K562 (cell line): ENCODE measurements around the gene RFC2. TPM values are rescaled to one million over a fixed set of nuclear protein-coding genes. Genes with fewer than 3 reads are reported as not detected.

Experiments used
- ATAC-seq: fragments of 200-7000 bp; cut with Tn5 transposase; 3 replicates; pipeline ENCODE4 v1.9.1; 2020; ENCODE audit warnings: moderate library complexity
- BruUV-seq: library from RNA; stranded (reverse); fragments of 400-500 nt; replicated peaks from 2 replicates; lab custom pipeline; 2021; lab: Mats Ljungman, UMichigan
- CTCF ChIA-PET: fragments of 300-600 bp; formaldehyde crosslinking; extraction: SDS; loops from one replicate; lab custom pipeline; 2021; ENCODE audit warnings: low intra/inter-chr PET ratio; lab: Yijun Ruan, JAX
- POLR2A ChIA-PET: fragments of 300-600, 350-650 bp; sonication (Branson Sonifier 250); formaldehyde crosslinking; extraction: SDS; loops from one replicate; lab custom pipeline; 2021; ENCODE audit warnings: antibody characterized with exemption, inconsistent platforms; lab: Yijun Ruan, JAX
- DNase-seq, 4 experiments: peaks; one replicate each; pipeline versions ENCODE4 v3.0.0 to v3.0.0-alpha.2; 2011 to 2018; ENCODE audit warnings: low spot score in 3 of 4, mixed read lengths in 3 of 4; ENCODE audit errors: extremely low read depth in 1 of 4
- FAIRE-seq: peaks from 2 replicates; lab custom pipeline; 2011; peaks lifted over from hg19 to GRCh38; lab: Jason Lieb, UNC
- H2AFZ ChIP-seq: 2 replicates; pipeline ENCODE4 v1.6.0; 2011; ENCODE audit warnings: low read depth, low read length, control low read depth, inconsistent platforms
- H3K27ac ChIP-seq: fragments of 200-600 bp; 3 replicates; pipeline ENCODE4 v1.8.0; 2011; ENCODE audit warnings: low read depth, mild to moderate bottlenecking, control low read depth, inconsistent platforms, low read length, moderate library complexity, mixed read lengths; ENCODE audit errors: extremely low read depth
- H3K27me3 ChIP-seq, 2 experiments: fragments of 300-600 bp in 1 of 2; 2 replicates in 1 of 2; 3 replicates in 1 of 2; pipeline versions ENCODE4 v1.6.0 to v1.8.0; 2011; ENCODE audit warnings: inconsistent platforms in 2 of 2, low read length in 2 of 2, mild to moderate bottlenecking in 1 of 2, mixed read lengths in 1 of 2, moderate library complexity in 1 of 2; ENCODE audit not compliant: control insufficient read depth in 2 of 2, insufficient read depth in 2 of 2
- H3K36me3 ChIP-seq: fragments of 300-600 bp; 3 replicates; pipeline ENCODE4 v1.8.0; 2011; ENCODE audit warnings: mild to moderate bottlenecking, low read length, inconsistent platforms; ENCODE audit not compliant: control insufficient read depth, insufficient read depth
- H3K4me1 ChIP-seq, 2 experiments: fragments of 200-600 bp in 1 of 2; replicated peaks in 1 of 2; 2 replicates in 1 of 2; 3 replicates in 1 of 2; pipeline versions ENCODE4 v1.5.1 to v1.8.0; 2011; ENCODE audit warnings: inconsistent platforms in 2 of 2, low read length in 2 of 2, mild to moderate bottlenecking in 1 of 2, mixed read lengths in 1 of 2, moderate library complexity in 1 of 2; ENCODE audit not compliant: control insufficient read depth in 2 of 2, insufficient read depth in 2 of 2
- H3K4me2 ChIP-seq: 2 replicates; pipeline ENCODE4 v1.6.1; 2011; ENCODE audit warnings: low read length, control low read depth, inconsistent platforms, mixed read lengths; ENCODE audit not compliant: insufficient read depth
- H3K4me3 ChIP-seq: fragments of 200-600 bp; sonication (generic), shearing (Covaris generic); 2 replicates; pipeline ENCODE4 v1.5.1; 2016; ENCODE audit warnings: control low read depth, inconsistent platforms
- H3K79me2 ChIP-seq: fragments of 200-600 bp; 3 replicates; pipeline ENCODE4 v1.8.0; 2011; ENCODE audit warnings: low read length, inconsistent platforms; ENCODE audit not compliant: control insufficient read depth, insufficient read depth
- H3K9ac ChIP-seq, 2 experiments: 2 replicates each; pipeline versions ENCODE4 v1.6.0 to v1.6.1; 2011; ENCODE audit warnings: low read depth in 2 of 2, low read length in 2 of 2, control low read depth in 1 of 2, inconsistent platforms in 1 of 2, mild to moderate bottlenecking in 1 of 2, mixed read lengths in 1 of 2; ENCODE audit not compliant: insufficient read depth in 1 of 2
- H3K9me1 ChIP-seq: one replicate; pipeline ENCODE4 v1.6.0; 2011; ENCODE audit warnings: inconsistent platforms, mild to moderate bottlenecking, low read length, moderate library complexity; ENCODE audit not compliant: control insufficient read depth, insufficient read depth
- H3K9me3 ChIP-seq: replicated peaks from 2 replicates; pipeline ENCODE4 v1.5.1; 2011; ENCODE audit warnings: low read depth, low read length, inconsistent platforms; ENCODE audit not compliant: control insufficient read depth, insufficient read depth
- H4K20me1 ChIP-seq: replicated peaks from 2 replicates; pipeline ENCODE4 v1.6.1; 2011; ENCODE audit warnings: low read length, inconsistent platforms, mixed read lengths; ENCODE audit not compliant: control insufficient read depth, insufficient read depth
- DPF2 ChIP-seq: fragments of 450-650 bp; IDR thresholded peaks from 2 replicates; pipeline ENCODE4 v1.6.1; 2016
- EGR1 ChIP-seq: fragments of 450-650 bp; conservative IDR thresholded peaks from 2 replicates; pipeline ENCODE4 v1.6.1; 2017; ENCODE audit warnings: mild to moderate bottlenecking
- EHMT2 ChIP-seq: fragments of 450-650 bp; IDR thresholded peaks from 2 replicates; pipeline ENCODE4 v1.6.1; 2018; ENCODE audit warnings: antibody characterized with exemption
- FOXJ2 ChIP-seq: fragments of 200-800 bp; sonication (Bioruptor generic); IDR thresholded peaks from 2 replicates; pipeline ENCODE4 v1.6.1; 2016; ENCODE audit warnings: missing genetic modification characterization, missing compliant biosample characterization
- JUN ChIP-seq, 2 experiments: sonication (generic) in 1 of 2; formaldehyde crosslinking in 1 of 2; IDR thresholded peaks; 2 replicates each; pipeline versions ENCODE4 v1.6.1 to v1.8.0; 2012 to 2022; ENCODE audit warnings: borderline replicate concordance in 2 of 2, mild to moderate bottlenecking in 2 of 2, improper control_type of control experiment in 1 of 2, low read depth in 1 of 2, low read length in 1 of 2, missing genetic modification reagents in 1 of 2
- KAT8 ChIP-seq: fragments of 450-650 bp; IDR thresholded peaks from 2 replicates; pipeline ENCODE4 v1.6.1; 2016; ENCODE audit warnings: low read depth, mild to moderate bottlenecking
- MAFK ChIP-seq: IDR thresholded peaks from 2 replicates; pipeline ENCODE4 v1.6.1; 2011; ENCODE audit warnings: low read length, improper control_type of control experiment
- NCOA6 ChIP-seq: fragments of 450-650 bp; IDR thresholded peaks from 2 replicates; pipeline ENCODE4 v1.6.1; 2017; ENCODE audit warnings: mild to moderate bottlenecking
- OTX1 ChIP-seq: fragments of 450-650 bp; formaldehyde crosslinking; IDR thresholded peaks from 2 replicates; pipeline ENCODE4 v1.4.0; 2022; ENCODE audit warnings: mild to moderate bottlenecking
- TAL1 ChIP-seq: fragments of 450-650 bp; IDR thresholded peaks from 2 replicates; pipeline ENCODE4 v1.6.1; 2016; ENCODE audit warnings: mild to moderate bottlenecking
- TRIM28 ChIP-seq: fragments of 450-650 bp; IDR thresholded peaks from 2 replicates; pipeline ENCODE4 v1.6.1; 2017
- ZNF143 ChIP-seq: sonication (generic); formaldehyde crosslinking; IDR thresholded peaks from 2 replicates; pipeline ENCODE4 v1.9.0; 2022; ENCODE audit warnings: mild to moderate bottlenecking, missing genetic modification reagents
- ZNF263 ChIP-seq: sonication (generic); formaldehyde crosslinking; IDR thresholded peaks from 2 replicates; pipeline ENCODE4 v1.8.0; 2022; ENCODE audit warnings: mild to moderate bottlenecking, missing genetic modification reagents, borderline replicate concordance
- ZNF780A ChIP-seq: fragments of 250-450 bp; sonication (Bioruptor Pico); IDR thresholded peaks from 2 replicates; pipeline ENCODE4 v1.5.0; 2021; ENCODE audit warnings: mild to moderate bottlenecking
- ZSCAN29 ChIP-seq: fragments of 450-650 bp; IDR thresholded peaks from 2 replicates; pipeline ENCODE4 v1.6.1; 2017
- WGBS: fragments of 100-300 bp; shearing (Covaris generic); methylation state at CpG from one replicate; pipeline ENCODE4 v1.1.6; 2016; ENCODE audit warnings: low coverage, mixed read lengths; ENCODE audit not compliant: insufficient coverage; ENCODE audit errors: missing lambda C conversion rate; 5-methylcytosine and 5-hydroxymethylcytosine counted together
- in situ Hi-C: fragments of 300-500 bp; cut with MboI; formaldehyde crosslinking; loops from 4 replicates; pipeline ENCODE4 v1.15.0; 2018; ENCODE audit warnings: inconsistent platforms, mixed read lengths
- intact Hi-C: fragments of 100-400 bp; cut with micrococcal nuclease; formaldehyde crosslinking; loops from 2 replicates; pipeline ENCODE4 v1.14.2; 2022
- polyA plus RNA-seq, 8 experiments: library from polyadenylated mRNA; depleted of rRNA in 4 of 8; stranded (reverse) in 5 of 8; unstranded in 3 of 8; fragments of >200 nt; fragmentation: Nextera tagmentation in 2 of 8; fragmentation: Illumina TruSeq in 1 of 8; extraction: Ambion mirVana in 2 of 8; extraction: Trizol in 1 of 8; gene quantifications; 2 replicates each; pipeline versions ENCODE4 v1.2.1 to v1.2.3, GENCODE V29; 2011 to 2014; ENCODE audit warnings: inconsistent platforms in 1 of 8, missing spikeins in 1 of 8
- total RNA-seq, 7 experiments: library from RNA; depleted of rRNA in 6 of 7; stranded (reverse); fragments of >200 nt in 6 of 7; fragmentation: Illumina TruSeq in 2 of 7; extraction: Trizol in 2 of 7; gene quantifications; 2 replicates each; pipeline versions ENCODE4 v1.2.1 to v1.2.3, GENCODE V29; 2011 to 2021; ENCODE audit warnings: low replicate concordance in 1 of 7
- TF ChIP-seq, protein P1 (sequence below): fragments of 250-450 bp; sonication (Bioruptor Pico); IDR thresholded peaks from 2 replicates; pipeline ENCODE4 v1.8.0; 2022; ENCODE audit warnings: moderate library complexity, mild to moderate bottlenecking, inconsistent platforms
- TF ChIP-seq, protein P2 (sequence below): sonication (generic); formaldehyde crosslinking; IDR thresholded peaks from 2 replicates; pipeline ENCODE4 v1.8.0; 2023; ENCODE audit warnings: mild to moderate bottlenecking, missing genetic modification reagents
- TF ChIP-seq, protein P3 (sequence below): sonication (generic); formaldehyde crosslinking; IDR thresholded peaks from 2 replicates; pipeline ENCODE4 v1.8.0; 2022; ENCODE audit warnings: mild to moderate bottlenecking, missing genetic modification reagents
- TF ChIP-seq, protein P4 (sequence below): IDR thresholded peaks from 2 replicates; pipeline ENCODE4 v1.6.1; 2016; ENCODE audit warnings: missing genetic modification characterization, missing compliant biosample characterization

The RFC2 gene
- total and polyA plus RNA-seq, 9 of the 15 experiments (the other 6 are each of a cell fraction or from before 2014, with no cell fraction given): 32.5 to 161 (median 102) TPM

DNA sequence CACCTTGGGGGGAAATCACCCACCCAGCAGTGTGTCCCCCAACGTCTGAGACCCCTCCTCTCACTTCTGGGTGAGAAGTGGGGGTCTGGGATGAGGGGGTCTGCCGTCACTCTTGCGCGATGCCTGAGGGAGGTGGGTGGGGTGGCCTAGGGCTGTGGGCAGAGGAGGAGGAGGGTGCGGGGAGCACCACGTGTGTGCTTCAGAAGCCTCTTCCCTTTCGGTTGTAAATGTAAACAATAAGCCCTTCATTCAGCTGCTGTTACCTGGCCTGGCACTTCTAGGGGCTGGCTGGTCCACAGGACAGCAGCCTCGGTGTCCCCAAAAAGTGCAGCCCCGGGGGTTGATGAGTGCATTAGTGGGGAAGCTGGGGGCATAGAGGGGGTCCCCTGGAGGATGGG lies 36.4 kb upstream of the RFC2 start:
- H3K9me1 ChIP-seq: no peaks in the 10 kb centered on the region
- no TSS peak for BruUV-seq
- H3K4me3 ChIP-seq: no peak overlapping the region
- WGBS: 24% methylated on average over 9 of the region's 9 CpGs
- no peaks in the 10 kb centered on the region for H3K36me3 ChIP-seq
- no peaks in the 10 kb centered on the region; the same call in 1 of the 2 replicates for H4K20me1 ChIP-seq
- no peak overlapping the region for H3K27ac ChIP-seq
- H3K9me3 ChIP-seq: no peaks in the 10 kb centered on the region
- H3K4me2 ChIP-seq: no peak overlapping the region
- intact Hi-C loops: loop anchor here (5.0 kb wide), 1 partner anchor 102 kb away; no protein-coding TSS in a partner anchor
- ChIA-PET CTCF (no interaction called here), POLR2A (interaction anchor here (1.4 to 1.7 kb wide), 2 partner anchors 20 to 36 kb away, joined by 4 to 6 read pairs; no protein-coding TSS in a partner anchor)
- DNase-seq: no peak
- H3K79me2 ChIP-seq: no peaks in the 10 kb centered on the region
- H3K27me3 ChIP-seq: peaks cover 3 to 30% of the 10 kb centered on the region in 2 experiments; a peak in 4 of 5 replicates
- no peak overlapping the region for H3K9ac ChIP-seq
- in situ Hi-C loops: no loop called here
- FAIRE-seq: no peak
- H3K4me1 ChIP-seq: peaks cover 20 to 37% of the 10 kb centered on the region in 2 experiments
- no peak for ATAC-seq
- H2AFZ ChIP-seq: no peak overlapping the region
- TF ChIP-seq ZNF780A (CRISPR knock-in tag) (no peak), TAL1 (no peak), ZSCAN29 (no peak), EGR1 (no peak), DPF2 (no peak), ZNF263 (CRISPR knock-in tag) (peak; percentile 96), TRIM28 (no peak), FOXJ2 (tag) (no peak), JUN (IDR thresholded peaks at IDR 0.05; ENCODE audit: borderline replicate concordance, low read depth, low read length) (no peak), JUN (CRISPR knock-in tag; IDR thresholded peaks at IDR 0.05; ENCODE audit: borderline replicate concordance) (no peak), OTX1 (CRISPR knock-in tag) (no peak), ZNF143 (no peak), MAFK (no peak), EHMT2 (no peak), KAT8 (no peak), NCOA6 (no peak)
- TF ChIP-seq, protein P1, sequence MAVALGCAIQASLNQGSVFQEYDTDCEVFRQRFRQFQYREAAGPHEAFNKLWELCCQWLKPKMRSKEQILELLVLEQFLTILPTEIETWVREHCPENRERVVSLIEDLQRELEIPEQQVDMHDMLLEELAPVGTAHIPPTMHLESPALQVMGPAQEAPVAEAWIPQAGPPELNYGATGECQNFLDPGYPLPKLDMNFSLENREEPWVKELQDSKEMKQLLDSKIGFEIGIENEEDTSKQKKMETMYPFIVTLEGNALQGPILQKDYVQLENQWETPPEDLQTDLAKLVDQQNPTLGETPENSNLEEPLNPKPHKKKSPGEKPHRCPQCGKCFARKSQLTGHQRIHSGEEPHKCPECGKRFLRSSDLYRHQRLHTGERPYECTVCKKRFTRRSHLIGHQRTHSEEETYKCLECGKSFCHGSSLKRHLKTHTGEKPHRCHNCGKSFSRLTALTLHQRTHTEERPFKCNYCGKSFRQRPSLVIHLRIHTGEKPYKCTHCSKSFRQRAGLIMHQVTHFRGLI: no peak
- TF ChIP-seq, protein P2, sequence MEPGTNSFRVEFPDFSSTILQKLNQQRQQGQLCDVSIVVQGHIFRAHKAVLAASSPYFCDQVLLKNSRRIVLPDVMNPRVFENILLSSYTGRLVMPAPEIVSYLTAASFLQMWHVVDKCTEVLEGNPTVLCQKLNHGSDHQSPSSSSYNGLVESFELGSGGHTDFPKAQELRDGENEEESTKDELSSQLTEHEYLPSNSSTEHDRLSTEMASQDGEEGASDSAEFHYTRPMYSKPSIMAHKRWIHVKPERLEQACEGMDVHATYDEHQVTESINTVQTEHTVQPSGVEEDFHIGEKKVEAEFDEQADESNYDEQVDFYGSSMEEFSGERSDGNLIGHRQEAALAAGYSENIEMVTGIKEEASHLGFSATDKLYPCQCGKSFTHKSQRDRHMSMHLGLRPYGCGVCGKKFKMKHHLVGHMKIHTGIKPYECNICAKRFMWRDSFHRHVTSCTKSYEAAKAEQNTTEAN (CRISPR knock-in tag): no peak
- TF ChIP-seq, protein P3, sequence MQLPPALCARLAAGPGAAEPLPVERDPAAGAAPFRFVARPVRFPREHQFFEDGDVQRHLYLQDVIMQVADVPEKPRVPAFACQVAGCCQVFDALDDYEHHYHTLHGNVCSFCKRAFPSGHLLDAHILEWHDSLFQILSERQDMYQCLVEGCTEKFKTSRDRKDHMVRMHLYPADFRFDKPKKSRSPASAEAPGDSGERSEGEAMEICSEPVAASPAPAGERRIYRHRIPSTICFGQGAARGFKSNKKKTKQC (CRISPR knock-in tag): no peak
- TF ChIP-seq, protein P4, sequence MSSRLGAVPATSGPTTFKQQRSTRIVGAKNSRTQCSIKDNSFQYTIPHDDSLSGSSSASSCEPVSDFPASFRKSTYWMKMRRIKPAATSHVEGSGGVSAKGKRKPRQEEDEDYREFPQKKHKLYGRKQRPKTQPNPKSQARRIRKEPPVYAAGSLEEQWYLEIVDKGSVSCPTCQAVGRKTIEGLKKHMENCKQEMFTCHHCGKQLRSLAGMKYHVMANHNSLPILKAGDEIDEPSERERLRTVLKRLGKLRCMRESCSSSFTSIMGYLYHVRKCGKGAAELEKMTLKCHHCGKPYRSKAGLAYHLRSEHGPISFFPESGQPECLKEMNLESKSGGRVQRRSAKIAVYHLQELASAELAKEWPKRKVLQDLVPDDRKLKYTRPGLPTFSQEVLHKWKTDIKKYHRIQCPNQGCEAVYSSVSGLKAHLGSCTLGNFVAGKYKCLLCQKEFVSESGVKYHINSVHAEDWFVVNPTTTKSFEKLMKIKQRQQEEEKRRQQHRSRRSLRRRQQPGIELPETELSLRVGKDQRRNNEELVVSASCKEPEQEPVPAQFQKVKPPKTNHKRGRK (tag): no peak
